ENCODE data around the gene SNX33.

SNX33 gene

GRCh38 chr15:75641603-75642002, 6.1 kb upstream of the SNX33 start:
- no peak for DNase-seq (ENCODE audit: low read depth in 3 of 3, low spot score in 1 of 3)

GRCh38 chr15:75644376-75644775, 3.3 kb upstream of the SNX33 start:
- no peak for DNase-seq (ENCODE audit: low read depth in 3 of 3, low spot score in 1 of 3)

GRCh38 chr15:75646112-75646943, 1.4 kb upstream of the SNX33 start:
- DNase-seq (ENCODE audit: low read depth in 3 of 3, low spot score in 1 of 3) = no peak

GRCh38 chr15:75646944-75647364, 758 bp upstream of the SNX33 start:
- DNase-seq (ENCODE audit: low read depth in 3 of 3, low spot score in 1 of 3) = no peak

- no peak for DNase-seq (ENCODE audit: low read depth in 3 of 3, low spot score in 1 of 3)
Observed at GRCh38 chr15:75648156-75649000, 666 bp downstream of the SNX33 start.

GRCh38 chr15:75649045-75649761, 1.5 kb downstream of the SNX33 start:
- DNase-seq (ENCODE audit: low read depth in 3 of 3, low spot score in 1 of 3) = no peak

DNA sequence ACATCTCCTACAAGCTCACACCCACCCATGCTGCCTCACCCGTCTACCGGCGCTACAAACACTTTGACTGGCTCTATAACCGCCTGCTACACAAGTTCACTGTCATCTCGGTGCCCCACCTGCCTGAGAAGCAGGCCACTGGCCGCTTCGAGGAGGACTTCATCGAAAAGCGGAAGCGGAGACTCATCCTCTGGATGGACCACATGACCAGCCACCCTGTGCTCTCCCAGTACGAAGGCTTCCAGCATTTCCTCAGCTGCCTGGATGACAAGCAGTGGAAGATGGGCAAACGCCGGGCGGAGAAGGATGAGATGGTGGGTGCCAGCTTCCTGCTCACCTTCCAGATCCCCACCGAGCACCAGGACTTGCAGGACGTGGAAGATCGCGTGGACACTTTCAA, 2.1 kb downstream of the SNX33 start:
- no peak for DNase-seq (ENCODE audit: low read depth in 3 of 3, low spot score in 1 of 3)

DNA sequence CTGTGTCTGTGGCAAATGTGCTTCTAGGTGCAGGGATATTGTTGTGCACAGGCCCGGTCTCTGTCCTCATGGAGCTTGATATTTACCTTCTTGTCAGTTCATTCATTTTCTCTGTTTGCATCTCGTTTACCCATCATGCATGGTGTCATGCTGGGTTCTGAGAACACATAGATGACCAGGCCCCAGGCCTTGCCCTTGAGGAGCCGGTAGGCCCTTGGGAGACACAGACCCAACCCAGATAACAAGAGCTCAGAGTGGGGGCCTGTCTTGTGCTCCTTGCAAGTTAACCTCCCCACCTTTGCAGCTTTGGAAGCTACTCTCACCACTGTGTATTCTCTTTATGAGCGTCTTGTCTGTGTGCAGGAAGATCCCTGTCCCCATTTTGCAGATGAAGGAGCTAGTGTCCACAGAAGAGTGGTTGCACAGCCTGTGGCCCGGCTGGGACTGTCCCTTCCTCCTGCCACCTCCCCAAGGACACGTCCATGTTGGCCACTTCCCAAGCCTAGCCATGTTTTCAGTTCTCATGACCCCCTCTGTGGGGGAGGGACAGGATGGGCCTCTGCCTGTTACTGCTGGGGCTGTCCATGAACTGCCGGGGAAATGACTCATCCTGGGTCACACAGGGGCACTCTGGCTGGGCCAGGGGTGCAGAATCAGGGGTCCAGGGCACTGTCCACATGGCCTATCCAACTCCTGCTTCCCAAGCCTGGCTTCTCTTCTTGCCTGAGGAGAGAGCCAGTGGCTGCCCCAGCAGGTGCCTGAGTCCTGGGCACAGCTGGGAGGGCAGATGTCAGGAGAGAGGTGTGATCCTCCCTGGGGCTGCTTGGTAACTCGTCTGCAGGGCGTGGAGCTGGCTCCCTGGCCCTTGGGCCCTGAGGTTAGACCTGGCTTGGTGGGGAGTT, 3.4 kb downstream of the SNX33 start:
- DNase-seq (ENCODE audit: low read depth in 3 of 3, low spot score in 1 of 3) = no peak

- no peak for DNase-seq (ENCODE audit: low read depth in 3 of 3, low spot score in 1 of 3)
Observed at GRCh38 chr15:75651810-75652543, 4.3 kb downstream of the SNX33 start.

GRCh38 chr15:75653347-75653913, 5.7 kb downstream of the SNX33 start:
- DNase-seq (ENCODE audit: low read depth in 3 of 3, low spot score in 1 of 3) = no peak

DNA sequence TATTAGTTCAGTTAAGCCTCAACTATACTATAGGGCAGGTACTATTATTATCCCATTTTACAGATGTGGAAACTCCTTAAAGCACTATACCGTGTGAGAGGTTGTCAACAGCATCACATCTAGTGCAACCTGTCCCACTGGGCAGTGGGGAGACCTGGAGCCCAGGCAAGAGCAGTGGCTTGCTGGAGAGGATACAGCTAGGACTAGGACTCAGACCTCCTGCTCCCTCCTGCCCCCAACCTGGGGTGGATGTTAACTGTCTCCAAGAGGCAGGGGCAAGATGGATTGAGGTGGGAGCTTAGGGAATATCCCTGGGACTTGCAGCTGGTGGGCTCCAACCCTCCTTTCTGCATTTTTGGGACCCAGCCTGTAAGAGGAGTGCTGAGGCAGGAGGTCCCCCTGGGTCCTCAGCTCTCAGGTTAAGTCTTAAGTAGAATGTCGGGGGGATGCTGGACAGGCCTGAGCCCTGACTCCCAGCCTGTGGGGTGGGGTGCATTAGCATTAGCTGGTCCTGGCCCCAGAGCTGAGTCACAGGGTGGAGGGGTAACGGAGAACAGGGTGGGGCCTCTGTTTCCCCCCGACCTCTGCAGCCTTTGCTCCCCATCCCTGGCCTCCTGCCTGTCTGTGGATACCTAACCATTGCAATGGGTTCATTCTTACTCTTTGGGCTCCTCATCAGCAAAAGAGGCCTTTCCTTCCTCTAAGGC, 6.6 kb downstream of the SNX33 start:
- no peak for DNase-seq (ENCODE audit: low read depth in 3 of 3, low spot score in 1 of 3)

DNA sequence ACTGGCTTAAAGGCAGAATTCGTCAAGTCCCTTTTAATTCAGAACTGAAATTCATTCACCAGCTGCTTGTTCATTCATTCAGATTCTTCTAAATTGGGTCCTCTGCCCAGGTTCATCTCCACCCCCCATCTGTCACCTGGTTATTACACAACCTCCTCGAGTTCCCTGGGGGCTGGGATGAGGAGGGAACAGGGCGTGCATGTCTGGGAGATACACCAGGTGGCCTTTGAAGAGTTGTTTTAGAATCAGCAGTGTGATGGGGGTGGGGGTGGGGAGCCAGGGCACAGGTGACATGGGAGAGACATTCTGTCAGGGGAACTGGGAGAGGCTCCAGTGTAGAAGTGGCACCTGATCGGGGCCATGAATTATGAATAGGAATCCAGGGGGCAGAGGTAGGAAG, 8.2 kb downstream of the SNX33 start:
- DNase-seq (ENCODE audit: low read depth in 3 of 3, low spot score in 1 of 3) = no peak

- no peak for DNase-seq (ENCODE audit: low read depth in 3 of 3, low spot score in 1 of 3)
Observed at GRCh38 chr15:75656331-75656730, 8.6 kb downstream of the SNX33 start.

GRCh38 chr15:75656813-75657212, 9.1 kb downstream of the SNX33 start:
- no peak for DNase-seq (ENCODE audit: low read depth in 3 of 3, low spot score in 1 of 3)

DNA sequence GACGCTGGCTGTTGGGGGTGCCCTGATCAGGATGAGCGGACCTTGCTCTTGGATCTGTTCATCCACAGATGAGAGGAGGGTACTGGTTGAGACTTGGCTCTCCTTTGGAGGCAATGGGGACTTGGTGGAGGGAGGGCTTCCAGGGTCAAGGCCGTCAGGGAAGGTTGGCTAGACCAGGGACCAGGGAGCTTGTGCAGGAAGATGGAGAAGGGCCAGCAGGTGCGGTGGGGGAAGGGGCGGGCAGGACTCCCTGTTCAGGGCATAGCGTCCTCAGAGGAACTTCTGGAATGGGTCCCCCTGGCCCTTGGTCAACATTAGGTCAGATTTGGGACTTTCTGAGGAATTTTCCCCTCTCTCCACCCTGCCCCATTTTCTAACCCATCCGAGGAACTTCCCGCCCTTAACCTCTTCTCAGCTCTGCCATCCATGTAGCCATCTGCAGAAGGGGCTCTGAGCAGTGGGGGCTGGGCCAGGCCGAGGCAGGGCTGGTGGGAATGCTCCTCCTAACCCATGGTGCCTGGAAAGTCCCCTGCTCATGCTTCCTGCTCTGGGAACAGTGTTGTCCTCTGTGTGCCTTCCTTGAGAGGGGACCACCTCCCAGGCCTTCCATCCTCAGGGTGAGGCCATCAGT, 11.5 kb downstream of the SNX33 start:
- DNase-seq (ENCODE audit: low read depth in 3 of 3, low spot score in 1 of 3) = no peak

GRCh38 chr15:75659928-75660645, 12.4 kb downstream of the SNX33 start:
- no peak for DNase-seq (ENCODE audit: low read depth in 3 of 3, low spot score in 1 of 3)

- no peak for DNase-seq (ENCODE audit: low read depth in 3 of 3, low spot score in 1 of 3)
Observed at GRCh38 chr15:75661100-75661755, 13.5 kb downstream of the SNX33 start.
